Cardiac fibroblast (primary cell): Measurements from ENCODE around the gene ARHGAP10.
A peak's percentile ranks its signal among the peaks of the same experiment; 100 is the strongest.

Source experiments
- DNase-seq, 2 donors: peaks; one replicate each; pipeline versions ENCODE4 v3.0.0 to v3.0.0-alpha.2; 2010; ENCODE audit warnings: low read depth in 2 of 2
- H3K4me3 ChIP-seq, 2 donors: replicated peaks in 1 of 2; 1 replicate in 1 of 2; 2 replicates in 1 of 2; pipeline ENCODE4 v1.5.1; 2011; ENCODE audit warnings: low read depth in 2 of 2, low read length in 2 of 2, mild to moderate bottlenecking in 2 of 2, moderate library complexity in 1 of 2
- CTCF ChIP-seq: IDR thresholded peaks from one replicate; pipeline ENCODE4 v1.5.1; 2011; ENCODE audit warnings: low read depth, mild to moderate bottlenecking, low read length, inconsistent platforms

Gene ARHGAP10

GRCh38 chr4:147833254-147833653, 101.4 kb downstream of the ARHGAP10 start:
- H3K4me3 ChIP-seq: no peak overlapping the region
- no peak for TF ChIP-seq CTCF
- DNase-seq: peak in 1 of 2 donors; percentile 69

- TF ChIP-seq CTCF: no peak
- DNase-seq: no peak
- H3K4me3 ChIP-seq: no peak overlapping the region
Measured at GRCh38 chr4:147833741-147834140, 101.9 kb downstream of the ARHGAP10 start.

- no peak for TF ChIP-seq CTCF
- H3K4me3 ChIP-seq: no peak overlapping the region
- no peak for DNase-seq
Measured at GRCh38 chr4:147834480-147834879, 102.6 kb downstream of the ARHGAP10 start.

- no peak for DNase-seq
- H3K4me3 ChIP-seq: no peak overlapping the region
- TF ChIP-seq CTCF: no peak
Measured at GRCh38 chr4:147836807-147837206, 104.9 kb downstream of the ARHGAP10 start.

GRCh38 chr4:147837435-147837834, 105.5 kb downstream of the ARHGAP10 start:
- TF ChIP-seq CTCF: peak; percentile 35
- no peak overlapping the region for H3K4me3 ChIP-seq
- peak in 1 of 2 donors; percentile 48 for DNase-seq

- no peak for TF ChIP-seq CTCF
- no peak overlapping the region for H3K4me3 ChIP-seq
- no peak for DNase-seq
Measured at GRCh38 chr4:147837854-147838253, 106.0 kb downstream of the ARHGAP10 start.

GRCh38 chr4:147839200-147839599, 107.3 kb downstream of the ARHGAP10 start:
- H3K4me3 ChIP-seq: no peak overlapping the region
- DNase-seq: no peak
- no peak for TF ChIP-seq CTCF
